Measurements from ENCODE around the gene GAS1.

GAS1 gene

GRCh38 chr9:86960938-86961337, 13.6 kb upstream of the GAS1 start:
- DNase-seq, result no peak

DNA sequence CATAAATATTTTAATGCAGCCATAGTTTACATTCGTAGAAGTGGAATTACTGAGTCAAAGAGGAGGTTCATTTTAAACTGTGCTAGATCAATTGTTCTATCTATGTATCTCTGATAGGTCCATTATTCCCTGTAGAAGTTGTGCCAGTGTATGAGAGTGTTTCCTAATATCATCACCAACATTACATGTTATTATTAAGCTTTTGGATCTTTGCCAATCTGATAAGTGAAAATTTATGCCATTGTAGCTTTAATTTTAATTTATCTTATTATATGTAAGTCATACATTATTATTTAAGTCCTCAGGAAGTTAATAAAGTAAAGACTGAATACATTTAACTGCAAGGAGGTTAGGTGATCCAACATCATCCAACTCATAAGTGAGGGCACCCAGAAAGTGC, 10.9 kb upstream of the GAS1 start:
- no peak for DNase-seq

DNA sequence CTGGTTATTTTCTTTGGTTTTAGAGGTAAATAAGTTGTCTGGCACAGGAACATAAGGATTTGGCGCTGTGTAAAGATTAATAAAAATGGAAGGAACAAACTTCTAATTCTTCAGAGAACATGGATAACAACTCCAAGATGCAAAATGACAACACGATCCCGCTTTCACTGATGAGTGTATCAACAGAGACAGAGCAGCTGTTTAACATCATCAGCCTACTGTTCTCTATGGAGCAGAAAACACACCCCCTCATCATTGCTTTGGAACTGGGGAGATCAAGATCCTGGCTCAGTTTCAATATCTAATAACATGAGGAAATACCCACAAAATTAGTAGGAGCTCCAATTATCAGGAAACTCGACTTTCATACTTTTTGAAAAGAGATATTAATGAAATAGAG, 8.3 kb upstream of the GAS1 start:
- DNase-seq, result no peak

DNA sequence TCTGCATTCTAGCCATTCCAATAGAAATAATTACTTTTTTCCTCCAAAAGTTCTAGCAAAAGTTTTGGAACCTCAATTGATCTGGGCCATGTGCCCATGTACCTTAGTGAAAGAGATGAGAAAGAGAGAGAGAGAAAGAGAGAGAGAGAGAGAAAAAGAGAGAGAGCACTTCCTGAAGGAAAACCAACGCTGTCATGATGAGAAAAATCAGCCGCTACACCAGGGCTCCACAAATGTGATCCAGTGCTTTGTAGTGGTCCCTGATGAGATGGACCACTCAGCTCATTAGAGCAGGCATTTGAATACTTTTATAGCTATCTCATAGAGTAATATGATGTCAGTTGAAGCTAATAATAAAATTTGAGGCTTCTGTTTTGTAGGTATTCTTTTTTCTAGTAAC, 7.7 kb upstream of the GAS1 start:
- DNase-seq, result no peak

DNA sequence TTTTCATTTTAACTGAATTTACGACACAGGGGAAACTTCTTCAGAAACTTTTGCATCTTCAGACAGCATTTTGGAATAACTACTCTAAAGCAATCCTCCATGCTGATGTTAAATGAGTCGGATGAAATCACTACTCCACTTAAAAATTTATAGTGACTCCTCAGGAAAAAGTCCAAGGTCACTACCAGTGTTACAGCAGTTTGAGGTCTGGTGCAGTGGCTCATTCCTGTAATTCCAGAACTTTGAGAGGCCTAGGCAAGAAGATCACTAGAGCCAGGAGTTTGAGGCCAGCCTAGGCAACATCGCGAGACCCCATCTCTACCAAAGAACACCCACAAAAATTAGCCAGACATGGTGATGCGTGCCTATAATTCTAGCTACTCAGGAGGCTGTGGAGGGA, 5.9 kb upstream of the GAS1 start:
- DNase-seq, result no peak

DNA sequence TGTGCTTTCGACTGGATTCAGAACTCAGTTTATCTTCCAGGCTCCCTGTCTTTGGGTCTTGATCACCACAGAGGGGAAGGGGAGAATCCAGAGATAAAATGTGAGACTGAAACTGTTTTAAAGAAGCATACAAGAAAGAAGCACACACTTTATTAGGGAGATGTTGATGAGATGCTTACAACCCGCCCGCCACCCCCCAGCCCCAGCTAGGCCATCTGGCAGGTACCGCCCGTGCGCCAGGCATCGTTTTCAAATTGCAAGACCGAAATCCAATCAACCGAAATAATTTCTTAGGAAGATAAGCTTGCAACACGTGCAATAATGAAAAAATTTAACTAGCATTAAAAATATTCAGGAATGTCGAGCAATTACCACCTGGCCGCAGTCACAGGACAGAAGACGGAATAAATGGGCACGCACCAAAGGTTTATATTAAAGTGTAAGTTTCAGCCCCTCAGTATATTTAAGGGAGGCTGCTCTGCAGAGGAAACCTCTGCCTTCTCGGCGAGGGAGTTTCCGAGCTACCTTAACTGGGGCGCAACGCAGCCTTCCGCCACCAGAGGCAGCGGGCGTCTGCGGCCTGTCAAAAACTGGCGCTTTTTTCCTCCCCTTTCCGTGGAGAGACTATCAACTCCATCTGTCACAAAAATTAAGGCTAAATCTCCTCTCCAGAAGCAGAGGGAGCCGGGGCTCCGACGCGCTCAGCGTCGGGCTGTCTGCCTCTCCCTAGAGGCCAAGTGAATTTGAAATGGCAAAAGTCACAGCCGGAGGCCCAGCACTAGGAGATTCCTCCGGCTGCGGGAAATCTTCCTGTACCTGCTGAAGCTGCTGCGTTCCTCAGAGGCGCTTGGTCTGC, 996 bp upstream of the GAS1 start:
- DNase-seq, result peak; percentile 89

GRCh38 chr9:86946201-86947145, 833 bp downstream of the GAS1 start:
- DNase-seq, result peak; percentile 43

DNA sequence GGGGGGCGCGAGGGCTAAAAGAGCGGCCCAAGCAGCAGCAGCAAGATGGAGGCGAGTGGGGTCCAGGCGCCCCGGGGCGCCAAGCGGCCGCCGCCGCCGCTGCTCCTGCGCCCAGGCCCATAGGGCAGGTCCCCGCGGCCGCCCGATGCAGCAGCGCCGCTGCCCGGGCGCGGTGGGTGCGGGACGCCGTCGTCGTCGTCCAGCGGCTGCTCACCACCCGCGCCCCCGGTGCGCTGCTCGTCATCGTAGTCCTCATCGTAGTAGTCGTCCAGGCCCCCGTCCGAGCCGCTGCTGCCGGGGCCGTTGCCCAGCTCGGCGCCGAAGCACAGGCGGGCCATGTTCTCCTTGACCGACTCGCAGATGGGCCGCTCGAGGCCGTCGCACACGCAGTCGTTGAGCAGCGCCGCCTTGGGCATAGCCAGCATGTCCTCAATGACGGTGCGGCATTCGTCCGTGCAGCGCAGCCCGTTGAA, 1.5 kb downstream of the GAS1 start:
- DNase-seq, result no peak

GRCh38 chr9:86944796-86945727, 2.2 kb downstream of the GAS1 start:
- DNase-seq, result no peak

- DNase-seq, result no peak
These were observed 3.8 kb downstream of the GAS1 start for GRCh38 chr9:86943201-86944113.

DNA sequence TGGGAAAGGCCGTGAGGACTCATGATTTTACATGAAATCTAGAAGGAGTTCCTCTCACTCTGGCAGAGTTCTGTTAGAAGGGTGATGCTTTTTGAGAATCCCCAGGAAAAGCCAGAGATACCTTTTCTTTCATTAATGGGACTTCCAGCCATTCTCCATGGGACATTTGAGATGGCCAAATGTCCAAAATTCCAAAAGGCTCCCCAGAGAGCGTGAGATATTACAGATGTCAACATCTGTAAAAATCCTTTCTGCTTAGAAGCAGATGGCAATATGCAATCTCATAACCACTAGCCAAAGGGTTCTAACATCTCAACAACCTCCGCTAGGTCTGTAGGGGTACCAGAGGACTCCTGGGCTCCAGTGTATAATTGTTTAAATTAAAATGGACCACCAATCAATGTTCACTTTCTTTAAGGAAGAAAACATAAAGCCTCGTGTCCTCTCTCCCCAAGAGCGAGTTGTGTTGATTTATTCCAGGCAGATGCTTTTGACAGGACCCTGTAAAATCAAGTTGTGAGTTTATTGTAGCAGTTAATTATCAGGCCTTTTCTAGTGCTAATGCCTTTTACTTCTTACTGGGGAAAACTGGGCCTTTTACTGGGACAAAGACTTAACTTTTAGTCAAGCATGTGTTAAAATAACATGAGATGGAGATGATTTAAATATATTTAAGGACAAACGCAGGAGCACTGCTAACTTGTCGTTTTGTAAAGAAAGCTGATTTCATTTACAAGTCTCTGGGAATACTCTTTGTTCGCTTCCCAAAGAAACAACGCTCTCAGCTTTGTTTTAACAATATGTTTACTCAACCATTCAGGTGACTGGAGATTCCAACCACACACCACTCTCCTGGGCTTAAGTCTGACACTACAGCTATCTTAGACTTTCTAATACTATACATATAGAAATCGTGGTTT, 4.8 kb downstream of the GAS1 start:
- no peak for DNase-seq

- no peak for DNase-seq
These were observed 6.1 kb downstream of the GAS1 start for GRCh38 chr9:86941197-86941596.

DNA sequence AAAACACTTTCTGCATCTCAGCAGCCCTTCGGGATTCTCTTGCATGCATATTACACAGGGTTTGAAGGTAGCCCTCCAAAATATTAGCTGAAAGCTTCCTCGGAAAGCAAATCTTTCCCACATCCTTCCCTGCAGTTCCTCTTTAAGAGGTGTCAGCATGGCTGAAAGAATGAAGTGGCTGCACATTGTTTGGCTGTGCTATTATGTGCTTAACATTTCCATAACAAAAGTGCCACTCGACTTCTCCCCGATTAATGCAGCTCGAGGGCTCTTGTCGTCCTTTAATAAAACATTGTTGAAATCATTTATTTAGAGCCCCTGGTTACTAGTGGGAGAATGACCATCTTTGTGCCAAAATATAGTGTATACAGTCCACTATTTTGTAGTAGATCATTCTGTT, 6.5 kb downstream of the GAS1 start:
- DNase-seq, result no peak

DNA sequence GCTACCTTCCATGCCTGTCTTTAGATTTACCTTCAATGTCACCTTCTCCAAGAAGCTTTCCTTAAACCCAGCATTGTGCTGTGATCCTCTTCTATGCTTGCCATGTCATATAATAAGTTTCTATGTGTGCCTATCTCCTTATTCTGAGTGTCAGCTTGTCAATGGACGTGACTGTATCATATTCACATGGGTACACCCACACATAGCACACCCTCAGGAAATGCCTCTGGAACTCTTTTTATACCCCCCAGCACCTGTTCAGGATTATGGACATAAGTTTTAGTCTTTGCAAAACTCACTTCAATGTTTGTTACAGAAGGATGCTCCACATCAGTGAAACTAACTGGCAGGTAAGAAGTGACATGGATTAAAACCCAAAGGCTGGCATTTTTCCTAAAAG, 7.4 kb downstream of the GAS1 start:
- no peak for DNase-seq

DNA sequence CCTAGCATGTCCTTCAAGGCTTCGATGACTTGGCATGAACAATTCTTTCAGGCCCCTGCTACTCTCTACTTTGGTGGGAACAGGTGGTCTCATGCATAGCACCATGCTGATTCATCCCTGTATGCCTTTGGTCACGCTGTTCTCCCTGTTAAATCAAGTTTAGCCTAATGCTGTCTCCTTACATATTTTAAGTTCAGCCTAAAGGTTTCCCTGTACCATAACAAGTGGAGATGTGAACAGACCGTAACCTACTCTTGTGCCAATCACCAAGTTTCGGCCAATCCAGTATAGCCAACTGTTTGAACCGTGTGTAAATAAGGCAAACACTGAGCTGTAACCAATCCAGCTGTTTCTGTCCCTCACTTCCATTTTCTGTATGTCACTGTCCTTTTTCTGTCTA, 8.0 kb downstream of the GAS1 start:
- DNase-seq, result no peak

DNA sequence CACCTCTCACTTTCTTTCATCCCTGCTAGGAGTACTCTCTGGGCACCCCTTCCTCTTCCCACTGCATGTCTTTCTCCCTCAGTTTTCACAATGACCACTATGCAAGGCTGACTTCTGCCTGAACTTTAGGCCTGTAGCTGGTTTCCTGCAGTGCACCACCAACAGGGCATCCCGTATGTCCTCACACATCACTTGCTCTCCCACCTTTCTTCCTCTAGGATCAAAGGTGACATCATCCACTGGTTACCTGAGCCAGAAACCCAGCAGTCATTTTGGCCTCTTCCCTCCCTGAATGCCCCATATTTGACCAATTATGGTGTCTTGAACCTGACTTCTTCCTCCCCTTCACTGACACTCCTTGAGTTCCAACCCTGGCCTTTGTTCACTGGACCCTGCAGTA, 8.5 kb downstream of the GAS1 start:
- no peak for DNase-seq

- no peak for DNase-seq
These were observed 21.2 kb downstream of the GAS1 start for GRCh38 chr9:86926145-86926544.

GRCh38 chr9:86925686-86926085, 21.6 kb downstream of the GAS1 start:
- DNase-seq, result no peak

GRCh38 chr9:86924206-86924605, 23.1 kb downstream of the GAS1 start:
- no peak for DNase-seq

GRCh38 chr9:86921151-86921923, 26.0 kb downstream of the GAS1 start:
- no peak for DNase-seq

Data from NCI-H82 (cell line).